HG03060 (cell line): ENCODE data around the gene ADH1B.
A peak's percentile ranks its signal among the peaks of the same experiment; 100 is the strongest.
"Not testable (repeated sequence)": the region's sequence is repeated elsewhere in the genome, so short reads cannot be mapped to it uniquely, and the experiment has no call there.

ENCODE experiments used
- ATAC-seq: cut with Tn5 transposase; IDR thresholded peaks from one replicate; pipeline ENCODE4 v1.9.1; 2021; ENCODE audit warnings: low read depth, moderate number of reproducible peaks; ENCODE audit not compliant: unreplicated experiment

The ADH1B gene

GRCh38 chr4:99321241-99322191, at the start of gene ADH1B:
Gene ADH1B, minus strand, starts transcription at chr4:99321401. Its CDS starts 70 bp downstream, at chr4:99321331.
- no peak for ATAC-seq

GRCh38 chr4:99367817-99368216, 46.6 kb upstream of the ADH1B start:
- ATAC-seq = not testable (repeated sequence)

GRCh38 chr4:99366491-99366890, 45.3 kb upstream of the ADH1B start:
- ATAC-seq = no peak

GRCh38 chr4:99362768-99363167, 41.6 kb upstream of the ADH1B start:
- no peak for ATAC-seq

GRCh38 chr4:99361899-99362275, 40.7 kb upstream of the ADH1B start:
- ATAC-seq = no peak

GRCh38 chr4:99361268-99361898, 40.2 kb upstream of the ADH1B start:
- no peak for ATAC-seq

- no peak for ATAC-seq
Measured at GRCh38 chr4:99359480-99360204, 38.4 kb upstream of the ADH1B start.

- ATAC-seq = no peak
Measured at GRCh38 chr4:99357948-99358347, 36.7 kb upstream of the ADH1B start.

GRCh38 chr4:99356992-99357391, 35.8 kb upstream of the ADH1B start:
- ATAC-seq = peak; percentile 57

GRCh38 chr4:99356149-99356548, 34.9 kb upstream of the ADH1B start:
- ATAC-seq = not testable (repeated sequence)

- ATAC-seq = no peak
Measured at GRCh38 chr4:99352602-99353537, 31.7 kb upstream of the ADH1B start, which contains the start of gene ADH1C. Gene ADH1C, minus strand, starts transcription at chr4:99352746. Its CDS starts 71 bp downstream, at chr4:99352675.

- no peak for ATAC-seq
Measured at GRCh38 chr4:99351487-99351886, 30.3 kb upstream of the ADH1B start.

GRCh38 chr4:99349338-99349737, 28.1 kb upstream of the ADH1B start:
- ATAC-seq = no peak

- ATAC-seq = not testable (repeated sequence)
Measured at GRCh38 chr4:99342624-99343023, 21.4 kb upstream of the ADH1B start.

- ATAC-seq = no peak
Measured at GRCh38 chr4:99341426-99341825, 20.2 kb upstream of the ADH1B start.

- no peak for ATAC-seq
Measured at GRCh38 chr4:99339172-99339571, 18.0 kb upstream of the ADH1B start.

GRCh38 chr4:99336553-99336952, 15.4 kb upstream of the ADH1B start:
- ATAC-seq = no peak

- ATAC-seq = no peak
Measured at GRCh38 chr4:99334880-99335279, 13.7 kb upstream of the ADH1B start.

- no peak for ATAC-seq
Measured at GRCh38 chr4:99330648-99331047, 9.4 kb upstream of the ADH1B start.

- ATAC-seq = no peak
Measured at GRCh38 chr4:99329876-99330275, 8.7 kb upstream of the ADH1B start.
